ENCODE measurements around the gene ZNF536. TPM values are rescaled to one million over a fixed set of nuclear protein-coding genes. Genes with fewer than 3 reads are reported as not detected.

Gene ZNF536
- total and polyA plus RNA-seq, 2 of the 4 experiments (the other 2 are of a cell fraction), result not detected

GRCh38 chr19:30334841-30335240 is 37.3 kb upstream of the ZNF536 start:
- H2BK120ac ChIP-seq (ENCODE audit: low read depth, low read length), result no peak overlapping the region
- H3K4me1 ChIP-seq (ENCODE audit: control insufficient read depth, insufficient read depth, low read length), result no peaks in the 10 kb centered on the region
- no peak overlapping the region for H3K4me3 ChIP-seq (ENCODE audit: insufficient read depth, low read depth, low read length)
- no peaks in the 10 kb centered on the region for H4K20me1 ChIP-seq (ENCODE audit: insufficient read depth, low read length)
- WGBS, 2 experiments (ENCODE audit: extremely low coverage in 2 of 2, insufficient read length in 1 of 2), result no CpG with 5 or more reads among the region's 10 CpGs
- H3K27me3 ChIP-seq (ENCODE audit: control insufficient read depth, insufficient read depth, low read length), result no peaks in the 10 kb centered on the region
- no peak overlapping the region for H3K4ac ChIP-seq (ENCODE audit: low read depth, low read length)
- H3K9me3 ChIP-seq (ENCODE audit: control insufficient read depth, insufficient read depth, low read length), result peaks cover 52% of the 10 kb centered on the region
- no peak overlapping the region for H3K56ac ChIP-seq (ENCODE audit: extremely low read depth, insufficient read depth, low read length)
- no peak overlapping the region for H2AFZ ChIP-seq (replicated peaks; ENCODE audit: low read length, poor library complexity)
- no peak overlapping the region for H2AK9ac ChIP-seq (replicated peaks; ENCODE audit: low read depth, low read length, poor library complexity)
- H3K4me2 ChIP-seq (ENCODE audit: low read depth, low read length), result no peak overlapping the region
- no peak overlapping the region for H4K5ac ChIP-seq (ENCODE audit: low read depth, low read length)
- no peak overlapping the region for H3K18ac ChIP-seq (ENCODE audit: low read depth, low read length)
- dilution Hi-C loops (cut with HindIII; ENCODE audit: low sequenced_read_pairs, unreplicated experiment), result no loop called here
- H3K27ac ChIP-seq (ENCODE audit: insufficient read depth, low read length), result no peak overlapping the region
- DNase-seq (no peak), ATAC-seq (ENCODE audit: low read depth) (no peak)
- no peak overlapping the region for H3K9ac ChIP-seq (ENCODE audit: low read depth, low read length)
- in situ Hi-C loops (cut with MboI; ENCODE audit: low sequenced_read_pairs), result no loop called here
- intact Hi-C loops (cut with micrococcal nuclease), result no loop called here
- no peak overlapping the region for H3K14ac ChIP-seq (replicated peaks; ENCODE audit: low read depth, low read length)
- no peak overlapping the region for H2BK20ac ChIP-seq (ENCODE audit: low read depth, low read length)
- CTCF ChIA-PET, result no interaction called here
- H4K8ac ChIP-seq (ENCODE audit: low read depth in 2 of 2, low read length in 2 of 2), result no peak overlapping the region
- no peak overlapping the region for H2BK15ac ChIP-seq (ENCODE audit: low read depth, low read length)
- no peak overlapping the region for H4K91ac ChIP-seq (ENCODE audit: insufficient read depth, low read depth, low read length)
- no peak overlapping the region for H2BK5ac ChIP-seq (ENCODE audit: low read depth, low read length, poor library complexity, severe bottlenecking)
- no peaks in the 10 kb centered on the region for H3K79me1 ChIP-seq (ENCODE audit: low read depth in 1 of 2, low read length in 2 of 2)
- H3K36me3 ChIP-seq (ENCODE audit: control insufficient read depth, insufficient read depth, low read length), result no peaks in the 10 kb centered on the region
- no peak overlapping the region for H3K23ac ChIP-seq (ENCODE audit: low read depth, low read length)
- POLR2A ChIA-PET (ENCODE audit: unreplicated experiment), result no interaction called here
- TF ChIP-seq RFX5 (IDR thresholded peaks at IDR 0.05; ENCODE audit: low read depth, low read length) (no peak), RCOR1 (IDR thresholded peaks at IDR 0.05; ENCODE audit: insufficient replicate concordance, low read length) (no peak), CEBPB (IDR thresholded peaks at IDR 0.05; ENCODE audit: low read depth, low read length) (no peak), NFE2L2 (IDR thresholded peaks at IDR 0.05; ENCODE audit: low read depth, low read length) (no peak), POLR2A (IDR thresholded peaks at IDR 0.05; ENCODE audit: low read depth, low read length) (no peak), FOS (IDR thresholded peaks at IDR 0.05; ENCODE audit: low read depth, low read length) (no peak), BHLHE40 (IDR thresholded peaks at IDR 0.05; ENCODE audit: low read depth, low read length) (no peak), USF2 (IDR thresholded peaks at IDR 0.05; ENCODE audit: low read depth, low read length) (no peak), CTCF (conservative IDR thresholded peaks at IDR 0.05; ENCODE audit: low read depth, low read length) (no peak), MAZ (IDR thresholded peaks at IDR 0.05; ENCODE audit: borderline replicate concordance, low read depth, low read length) (no peak), RAD21 (IDR thresholded peaks at IDR 0.05; ENCODE audit: low read length) (no peak), SMC3 (IDR thresholded peaks at IDR 0.05; ENCODE audit: low read depth, low read length) (no peak), MAFK (IDR thresholded peaks at IDR 0.05; ENCODE audit: low read depth, low read length) (no peak), CHD1 (IDR thresholded peaks at IDR 0.05; ENCODE audit: low read depth, low read length) (no peak), ELK1 (IDR thresholded peaks at IDR 0.05; ENCODE audit: borderline replicate concordance, low read depth, low read length) (no peak), MXI1 (IDR thresholded peaks at IDR 0.05; ENCODE audit: borderline replicate concordance, low read depth, low read length) (no peak)
- H3K9me1 ChIP-seq (ENCODE audit: insufficient read depth, low read length), result no peaks in the 10 kb centered on the region
- BruUV-seq (replicated peaks), result no TSS peak
- no peak overlapping the region for H2AK5ac ChIP-seq (ENCODE audit: low read depth, low read length)

Measured in IMR-90 (cell line).